Endodermal cell (in vitro differentiated cells): Measurements from ENCODE around the gene CES2. TPM values are rescaled to one million over a fixed set of nuclear protein-coding genes. Genes with fewer than 3 reads are reported as not detected.

ENCODE experiments used
- DNase-seq: peaks from one replicate; pipeline ENCODE4 v3.0.0-alpha.2; 2017
- H3K27ac ChIP-seq: 2 replicates; pipeline ENCODE4 v1.5.1; 2013; ENCODE audit warnings: mild to moderate bottlenecking, low read depth, low read length, moderate library complexity
- H3K27me3 ChIP-seq: 2 replicates; pipeline ENCODE4 v1.6.1; 2013; ENCODE audit warnings: mild to moderate bottlenecking, low read length, moderate library complexity; ENCODE audit not compliant: insufficient read depth, control insufficient read depth, poor library complexity, severe bottlenecking
- H3K36me3 ChIP-seq: 2 replicates; pipeline ENCODE4 v1.7.0; 2013; ENCODE audit warnings: mild to moderate bottlenecking, low read length, moderate library complexity; ENCODE audit not compliant: control insufficient read depth, insufficient read depth
- H3K4me1 ChIP-seq: one replicate; pipeline ENCODE4 v1.7.0; 2013; ENCODE audit warnings: low read length; ENCODE audit not compliant: control insufficient read depth, insufficient read depth
- H3K4me3 ChIP-seq: 2 replicates; pipeline ENCODE4 v1.5.1; 2013; ENCODE audit warnings: mild to moderate bottlenecking, low read length, moderate library complexity
- H3K9ac ChIP-seq: 2 replicates; pipeline ENCODE4 v1.6.1; 2013; ENCODE audit warnings: mild to moderate bottlenecking, low read length, moderate library complexity; ENCODE audit not compliant: poor library complexity, severe bottlenecking; ENCODE audit errors: extremely low read depth
- H3K9me3 ChIP-seq: 2 replicates; pipeline ENCODE4 v1.6.1; 2013; ENCODE audit warnings: mild to moderate bottlenecking, low read length, moderate library complexity; ENCODE audit not compliant: control insufficient read depth
- H3K27ac Mint-ChIP-seq: 2 replicates; pipeline ENCODE4 v1.8.0; 2020; ENCODE audit warnings: mixed read lengths
- H3K27me3 Mint-ChIP-seq: 2 replicates; pipeline ENCODE4 v1.8.0; 2021; ENCODE audit warnings: mild to moderate bottlenecking, mixed read lengths; ENCODE audit not compliant: insufficient read depth
- H3K36me3 Mint-ChIP-seq: 2 replicates; pipeline ENCODE4 v1.8.0; 2020; ENCODE audit warnings: low read depth, mixed read lengths
- H3K4me1 Mint-ChIP-seq: 2 replicates; pipeline ENCODE4 v1.8.0; 2020; ENCODE audit warnings: mixed read lengths
- H3K4me3 Mint-ChIP-seq: 2 replicates; pipeline ENCODE4 v1.8.0; 2020; ENCODE audit warnings: mild to moderate bottlenecking, moderate library complexity, mixed read lengths
- H3K9me3 Mint-ChIP-seq: 2 replicates; pipeline ENCODE4 v1.8.0; 2020; ENCODE audit warnings: mild to moderate bottlenecking, mixed read lengths
- CTCF ChIP-seq: fragments of 200-600 bp; sonication (generic); conservative IDR thresholded peaks from 2 replicates; pipeline ENCODE4 v1.5.0; 2021; ENCODE audit warnings: antibody characterized with exemption, mild to moderate bottlenecking
- WGBS, 2 experiments: methylation state at CpG; one replicate each; pipeline versions ENCODE4 v1.1.5 to v1.1.7; 2013; ENCODE audit warnings: missing lambda C conversion rate in 2 of 2, mixed read lengths in 1 of 2; ENCODE audit not compliant: insufficient coverage in 1 of 2, insufficient read length in 1 of 2; 5-methylcytosine and 5-hydroxymethylcytosine counted together
- total RNA-seq, 2 donors: library from RNA; stranded (reverse); fragmentation: NEBNext Ultra II Directional in 1 of 2; extraction: Animal tissue kit (Norgen Biotek cat#: 25700) in 1 of 2; gene quantifications; 2 replicates in 1 of 2; 3 replicates in 1 of 2; pipeline ENCODE4 v1.2.1, GENCODE V29; 2021

The CES2 gene
- total RNA-seq, 2 donors from 2014 or later: 28.7 to 36.8 TPM

- Histone ChIP-seq H3K27ac (no peak overlapping the region), H3K9ac (no peak overlapping the region), H3K9me3 (no peaks in the 10 kb centered on the region), H3K27me3 (peaks cover 17% of the 10 kb centered on the region), H3K36me3 (no peaks in the 10 kb centered on the region), H3K4me3 (no peak overlapping the region), H3K4me1 (no peaks in the 10 kb centered on the region)
- Mint-ChIP-seq H3K27me3 (peaks cover 27% of the 10 kb centered on the region), H3K4me3 (no peak overlapping the region), H3K36me3 (no peaks in the 10 kb centered on the region), H3K4me1 (no peaks in the 10 kb centered on the region), H3K9me3 (no peaks in the 10 kb centered on the region), H3K27ac (no peak overlapping the region)
- TF ChIP-seq CTCF: no peak
- no peak for DNase-seq
- 79% methylated on average over 3 of the region's 3 CpGs; no CpG with 5 or more reads in 1 of the 2 experiments for WGBS, 2 experiments
Observed at GRCh38 chr16:66908116-66908515, 27.2 kb upstream of the CES2 start.

- H3K27me3 Mint-ChIP-seq: peaks cover 30% of the 10 kb centered on the region
- no peak overlapping the region for H3K9ac ChIP-seq
- 90 to 93% methylated on average over 6 to 14 of the region's 14 CpGs for WGBS, 2 experiments
- no peaks in the 10 kb centered on the region for H3K4me1 Mint-ChIP-seq
- no peaks in the 10 kb centered on the region for H3K4me1 ChIP-seq
- no peaks in the 10 kb centered on the region for H3K36me3 Mint-ChIP-seq
- no peaks in the 10 kb centered on the region for H3K36me3 ChIP-seq
- peaks cover 17% of the 10 kb centered on the region for H3K27me3 ChIP-seq
- no peak for DNase-seq
- H3K27ac Mint-ChIP-seq: no peak overlapping the region
- H3K27ac ChIP-seq: no peak overlapping the region
- no peaks in the 10 kb centered on the region for H3K9me3 ChIP-seq
- H3K9me3 Mint-ChIP-seq: no peaks in the 10 kb centered on the region
- TF ChIP-seq CTCF: no peak
- no peak overlapping the region for H3K4me3 ChIP-seq
- H3K4me3 Mint-ChIP-seq: no peak overlapping the region
Observed at GRCh38 chr16:66908762-66909559, 26.4 kb upstream of the CES2 start.

GRCh38 chr16:66910175-66910940 is 25.0 kb upstream of the CES2 start:
- Histone ChIP-seq H3K9ac (no peak overlapping the region), H3K27ac (no peak overlapping the region), H3K4me1 (no peaks in the 10 kb centered on the region), H3K9me3 (no peaks in the 10 kb centered on the region), H3K36me3 (no peaks in the 10 kb centered on the region), H3K4me3 (no peak overlapping the region), H3K27me3 (peaks cover 26% of the 10 kb centered on the region)
- no peak for TF ChIP-seq CTCF
- no peak for DNase-seq
- no peaks in the 10 kb centered on the region for H3K4me1 Mint-ChIP-seq
- peaks cover 36% of the 10 kb centered on the region for H3K27me3 Mint-ChIP-seq
- 80 to 87% methylated on average over 9 to 14 of the region's 14 CpGs for WGBS, 2 experiments
- no peaks in the 10 kb centered on the region for H3K36me3 Mint-ChIP-seq
- no peak overlapping the region for H3K4me3 Mint-ChIP-seq
- no peaks in the 10 kb centered on the region for H3K9me3 Mint-ChIP-seq
- H3K27ac Mint-ChIP-seq: no peak overlapping the region
